OCI-LY7 (cell line): ENCODE measurements around the gene COL2A1. TPM values are rescaled to one million over a fixed set of nuclear protein-coding genes. Genes with fewer than 3 reads are reported as not detected.

Source experiments
- BruUV-seq: library from RNA; stranded (reverse); fragments of 400-500 nt; replicated peaks from 2 replicates; lab custom pipeline; 2021; lab: Mats Ljungman, UMichigan
- CTCF ChIA-PET: fragments of 300-600 bp; sonication (Branson Sonifier 250); formaldehyde crosslinking; loops from one replicate; lab custom pipeline; 2022; ENCODE audit warnings: antibody characterized with exemption; ENCODE audit not compliant: unreplicated experiment; lab: Charles Lee
- POLR2A ChIA-PET: fragments of 300-600 bp; sonication (Branson Sonifier 250); formaldehyde crosslinking; loops from one replicate; lab custom pipeline; 2022; ENCODE audit warnings: antibody characterized with exemption; lab: Charles Lee
- DNase-seq: peaks from one replicate; pipeline ENCODE4 v3.0.0-alpha.2; 2015; ENCODE audit warnings: low spot score
- H2AFZ ChIP-seq: fragments of 200-600 bp; sonication (generic), shearing (Covaris generic); 2 replicates; pipeline ENCODE4 v1.6.1; 2014; ENCODE audit warnings: mild to moderate bottlenecking, antibody characterized with exemption, low read length, moderate library complexity
- H3K27ac ChIP-seq: fragments of 200-600 bp; sonication (generic); 2 replicates; pipeline ENCODE4 v1.5.1; 2014; ENCODE audit warnings: mixed run types, low read depth, mild to moderate bottlenecking, moderate library complexity, low read length, inconsistent platforms; ENCODE audit not compliant: poor library complexity, severe bottlenecking
- H3K36me3 ChIP-seq: fragments of 200-600 bp; sonication (generic); 2 replicates; pipeline ENCODE4 v1.6.1; 2014; ENCODE audit warnings: mild to moderate bottlenecking, antibody characterized with exemption, low read length, moderate library complexity, mixed read lengths; ENCODE audit not compliant: insufficient read depth
- H3K4me1 ChIP-seq: fragments of 200-600 bp; sonication (generic); 2 replicates; pipeline ENCODE4 v1.5.1; 2014; ENCODE audit warnings: mild to moderate bottlenecking, low read length; ENCODE audit not compliant: insufficient read depth, poor library complexity, severe bottlenecking
- H3K4me2 ChIP-seq: fragments of 200-600 bp; sonication (generic); 2 replicates; pipeline ENCODE4 v1.6.1; 2014; ENCODE audit warnings: mild to moderate bottlenecking, low read length
- H3K4me3 ChIP-seq: fragments of 200-600 bp; sonication (generic); 2 replicates; pipeline ENCODE4 v1.5.1; 2014; ENCODE audit warnings: mild to moderate bottlenecking, low read depth, low read length; ENCODE audit not compliant: poor library complexity, severe bottlenecking
- H3K79me2 ChIP-seq: fragments of 200-600 bp; sonication (generic); 2 replicates; pipeline ENCODE4 v1.6.1; 2016; ENCODE audit warnings: low read depth, mild to moderate bottlenecking, low read length, moderate library complexity, mixed read lengths; ENCODE audit not compliant: insufficient read depth
- H3K9me2 ChIP-seq: fragments of 200-600 bp; sonication (generic); 2 replicates; pipeline ENCODE4 v1.6.1; 2016; ENCODE audit warnings: mild to moderate bottlenecking, low read length, mixed read lengths; ENCODE audit not compliant: insufficient read depth
- H3K9me3 ChIP-seq: fragments of 200-600 bp; sonication (generic); 2 replicates; pipeline ENCODE4 v1.6.1; 2014; ENCODE audit warnings: mild to moderate bottlenecking, mixed run types, low read length, mixed read lengths
- H4K20me1 ChIP-seq: fragments of 200-600 bp; sonication (generic); 2 replicates; pipeline ENCODE4 v1.6.1; 2014; ENCODE audit warnings: mild to moderate bottlenecking, antibody characterized with exemption, low read length, moderate library complexity, mixed read lengths; ENCODE audit not compliant: insufficient read depth
- CTCF ChIP-seq: fragments of 200-600 bp; sonication (generic); conservative IDR thresholded peaks from 2 replicates; pipeline ENCODE4 v1.5.1; 2014; ENCODE audit warnings: mild to moderate bottlenecking, antibody characterized with exemption, low read length, moderate library complexity, mixed read lengths
- EZH2phosphoT487 ChIP-seq: fragments of 200-600 bp; sonication (generic); IDR thresholded peaks from 2 replicates; pipeline ENCODE4 v1.6.1; 2018; ENCODE audit warnings: low read depth, borderline replicate concordance, mild to moderate bottlenecking, mixed run types, antibody characterized with exemption, low read length, moderate library complexity, mixed read lengths
- intact Hi-C: fragments of 100-400 bp; cut with micrococcal nuclease; formaldehyde crosslinking; loops from one replicate; pipeline ENCODE4 v1.10.0; 2022; ENCODE audit not compliant: unreplicated experiment
- total RNA-seq, 2 experiments: library from RNA; depleted of rRNA in 1 of 2; stranded (reverse); fragments of >200 nt in 1 of 2; shearing (Covaris generic) in 1 of 2; gene quantifications; 2 replicates each; pipeline ENCODE4 v1.2.3, GENCODE V29; 2014 to 2022

Gene COL2A1
- total RNA-seq, 2 experiments from 2014 or later = 0.08 TPM; not detected in 1

GRCh38 chr12:47989666-47990065 lies 14.6 kb downstream of the COL2A1 start:
- Histone ChIP-seq H3K4me3 (no peak overlapping the region), H3K9me3 (no peaks in the 10 kb centered on the region), H3K27ac (peak overlapping the region; percentile 76), H4K20me1 (no peaks in the 10 kb centered on the region), H3K79me2 (no peaks in the 10 kb centered on the region), H2AFZ (no peak overlapping the region; the same call in 1 of the 2 replicates), H3K9me2 (no peaks in the 10 kb centered on the region), H3K4me2 (0 out of 2 replicates have a peak overlapping the region, but pooled peaks have one; percentile 40), H3K4me1 (peaks cover 24% of the 10 kb centered on the region), H3K36me3 (no peaks in the 10 kb centered on the region)
- intact Hi-C loops = loop anchor here (1.0 kb wide), 1 partner anchor 168 kb away; the partner anchor contains the start of gene ASB8
- TF ChIP-seq CTCF = no peak
- DNase-seq = no peak
- ChIA-PET CTCF (no interaction called here), POLR2A (interaction anchor here (0.6 to 0.9 kb wide), 3 partner anchors 57 to 308 kb away, joined by 3 read pairs; no protein-coding TSS in a partner anchor)
- BruUV-seq = no TSS peak

GRCh38 chr12:47989023-47989417 lies 15.3 kb downstream of the COL2A1 start:
- Histone ChIP-seq H3K9me3 (no peaks in the 10 kb centered on the region), H3K27ac (no peak overlapping the region), H3K9me2 (no peaks in the 10 kb centered on the region), H2AFZ (no peak overlapping the region), H3K4me2 (no peak overlapping the region), H3K79me2 (no peaks in the 10 kb centered on the region), H3K4me1 (peaks cover 24% of the 10 kb centered on the region), H3K4me3 (no peak overlapping the region), H4K20me1 (no peaks in the 10 kb centered on the region), H3K36me3 (no peaks in the 10 kb centered on the region)
- TF ChIP-seq CTCF (no peak), EZH2phosphoT487 (no peak)
- ChIA-PET POLR2A (interaction anchor here (0.6 to 1.8 kb wide), 2 partner anchors 57 to 169 kb away, joined by 3 to 5 read pairs; partner anchors contain the start of gene ASB8), CTCF (no interaction called here)
- no peak for DNase-seq
- BruUV-seq = no TSS peak
- intact Hi-C loops = no loop called here
